H9 (cell line): ENCODE results near the gene CDH4. TPM values are rescaled to one million over a fixed set of nuclear protein-coding genes. Genes with fewer than 3 reads are reported as not detected.

ENCODE experiments used
- DNase-seq: peaks from one replicate; pipeline ENCODE4 v3.0.0-alpha.2; 2017
- H2AFZ ChIP-seq: one replicate; pipeline ENCODE4 v1.6.1; 2013; ENCODE audit warnings: mild to moderate bottlenecking, low read length, control low read depth, moderate library complexity
- H2AK5ac ChIP-seq: 2 replicates; pipeline ENCODE4 v1.6.1; 2013; ENCODE audit warnings: low read length, control low read depth, mixed read lengths; ENCODE audit not compliant: insufficient read length
- H2BK120ac ChIP-seq: one replicate; pipeline ENCODE4 v1.6.1; 2013; ENCODE audit warnings: low read depth, mild to moderate bottlenecking, low read length, control low read depth, inconsistent platforms; ENCODE audit not compliant: poor library complexity, severe bottlenecking
- H2BK12ac ChIP-seq: 2 replicates; pipeline ENCODE4 v1.6.1; 2013; ENCODE audit warnings: low read length, control low read depth, mixed read lengths, low read depth; ENCODE audit not compliant: insufficient read length
- H2BK15ac ChIP-seq: 2 replicates; pipeline ENCODE4 v1.6.1; 2013; ENCODE audit warnings: low read depth, low read length, control low read depth
- H2BK20ac ChIP-seq: one replicate; pipeline ENCODE4 v1.6.1; 2013; ENCODE audit warnings: low read depth, mild to moderate bottlenecking, low read length, control low read depth, inconsistent platforms; ENCODE audit not compliant: poor library complexity, severe bottlenecking
- H2BK5ac ChIP-seq: 2 replicates; pipeline ENCODE4 v1.6.1; 2013; ENCODE audit warnings: low read length, control low read depth, mixed read lengths; ENCODE audit not compliant: insufficient read length
- H3K14ac ChIP-seq: 2 replicates; pipeline ENCODE4 v1.6.1; 2013; ENCODE audit warnings: low read length, control low read depth; ENCODE audit not compliant: insufficient read depth
- H3K18ac ChIP-seq: 2 replicates; pipeline ENCODE4 v1.6.1; 2013; ENCODE audit warnings: low read depth, mild to moderate bottlenecking, mixed read lengths, low read length, control low read depth; ENCODE audit not compliant: insufficient read length
- H3K23ac ChIP-seq: 2 replicates; pipeline ENCODE4 v1.6.1; 2013; ENCODE audit warnings: low read length, control low read depth, mixed read lengths, low read depth; ENCODE audit not compliant: insufficient read length
- H3K23me2 ChIP-seq: 2 replicates; pipeline ENCODE4 v1.6.1; 2013; ENCODE audit warnings: low read depth, mild to moderate bottlenecking, mixed read lengths, low read length, control low read depth; ENCODE audit not compliant: insufficient read length, poor library complexity, severe bottlenecking
- H3K27ac ChIP-seq: 2 replicates; pipeline ENCODE4 v1.5.1; 2013; ENCODE audit warnings: low read length, control low read depth, mixed read lengths, low read depth; ENCODE audit not compliant: insufficient read length
- H3K27me3 ChIP-seq: 2 replicates; pipeline ENCODE4 v1.6.1; 2013; ENCODE audit warnings: low read length, control low read depth, inconsistent platforms; ENCODE audit not compliant: insufficient read depth
- H3K4ac ChIP-seq: 2 replicates; pipeline ENCODE4 v1.6.1; 2013; ENCODE audit warnings: low read depth, mild to moderate bottlenecking, control low read depth, inconsistent platforms, low read length, moderate library complexity
- H3K4me1 ChIP-seq: 2 replicates; pipeline ENCODE4 v1.6.1; 2013; ENCODE audit warnings: low read length, control low read depth, inconsistent platforms; ENCODE audit not compliant: insufficient read depth
- H3K4me2 ChIP-seq: 2 replicates; pipeline ENCODE4 v1.6.1; 2013; ENCODE audit warnings: low read length, control low read depth, mixed read lengths; ENCODE audit not compliant: insufficient read length, insufficient read depth
- H3K56ac ChIP-seq: 2 replicates; pipeline ENCODE4 v1.6.1; 2013; ENCODE audit warnings: low read depth, mild to moderate bottlenecking, mixed read lengths, low read length, control low read depth; ENCODE audit not compliant: insufficient read length
- H3K79me1 ChIP-seq: 2 replicates; pipeline ENCODE4 v1.6.1; 2013; ENCODE audit warnings: low read depth, mild to moderate bottlenecking, moderate library complexity, low read length, control low read depth, inconsistent platforms; ENCODE audit not compliant: insufficient read depth, poor library complexity, severe bottlenecking
- H3K79me2 ChIP-seq: 2 replicates; pipeline ENCODE4 v1.6.1; 2013; ENCODE audit warnings: low read length, control low read depth, inconsistent platforms; ENCODE audit not compliant: insufficient read depth
- H3K9ac ChIP-seq: 2 replicates; pipeline ENCODE4 v1.6.1; 2013; ENCODE audit warnings: low read length, control low read depth, mixed read lengths; ENCODE audit not compliant: insufficient read length; ENCODE audit errors: extremely low read depth
- H3K9me3 ChIP-seq: one replicate; pipeline ENCODE4 v1.6.1; 2013; ENCODE audit warnings: low read depth, low read length, inconsistent platforms; ENCODE audit not compliant: control insufficient read depth
- H3T11ph ChIP-seq: one replicate; pipeline ENCODE4 v1.6.1; 2013; ENCODE audit warnings: mild to moderate bottlenecking, low read length, control low read depth, inconsistent platforms
- H4K20me1 ChIP-seq: one replicate; pipeline ENCODE4 v1.6.1; 2013; ENCODE audit not compliant: control insufficient read depth, insufficient read length, insufficient read depth
- H4K5ac ChIP-seq: 2 replicates; pipeline ENCODE4 v1.6.1; 2013; ENCODE audit warnings: low read depth, mild to moderate bottlenecking, mixed read lengths, low read length, control low read depth; ENCODE audit not compliant: insufficient read length
- H4K8ac ChIP-seq: replicated peaks from 2 replicates; pipeline ENCODE4 v1.6.1; 2013; ENCODE audit warnings: low read length, control low read depth, mixed read lengths, low read depth; ENCODE audit not compliant: insufficient read length
- H4K91ac ChIP-seq: 2 replicates; pipeline ENCODE4 v1.6.1; 2013; ENCODE audit warnings: low read depth, mild to moderate bottlenecking, moderate library complexity, mixed read lengths, low read length, control low read depth; ENCODE audit not compliant: insufficient read length
- H3K27ac Mint-ChIP-seq, 3 experiments: 2 replicates in 2 of 3; 3 replicates in 1 of 3; pipeline ENCODE4 v1.8.0; 2020 to 2021; ENCODE audit warnings: mixed read lengths in 3 of 3, mild to moderate bottlenecking in 1 of 3, moderate library complexity in 1 of 3
- H3K27me3 Mint-ChIP-seq: 2 replicates; pipeline ENCODE4 v1.8.0; 2021; ENCODE audit warnings: low read depth, mild to moderate bottlenecking, moderate library complexity, mixed read lengths
- H3K36me3 Mint-ChIP-seq, 3 experiments: 2 replicates in 2 of 3; 3 replicates in 1 of 3; pipeline ENCODE4 v1.8.0; 2020 to 2021; ENCODE audit warnings: low read depth in 3 of 3, mixed read lengths in 3 of 3; ENCODE audit not compliant: insufficient read depth in 1 of 3
- H3K4me1 Mint-ChIP-seq, 2 experiments: 2 replicates each; pipeline ENCODE4 v1.8.0; 2020; ENCODE audit warnings: mixed read lengths in 2 of 2
- H3K4me3 Mint-ChIP-seq, 2 experiments: 2 replicates in 1 of 2; 3 replicates in 1 of 2; pipeline ENCODE4 v1.8.0; 2020 to 2021; ENCODE audit warnings: mild to moderate bottlenecking in 2 of 2, mixed read lengths in 2 of 2, moderate library complexity in 1 of 2
- H3K9me3 Mint-ChIP-seq, 2 experiments: 2 replicates in 1 of 2; 3 replicates in 1 of 2; pipeline ENCODE4 v1.8.0; 2020; ENCODE audit warnings: mild to moderate bottlenecking in 2 of 2, mixed read lengths in 2 of 2, moderate library complexity in 1 of 2
- CTCF ChIP-seq: fragments of 200-600 bp; sonication (generic); conservative IDR thresholded peaks from 3 replicates; pipeline ENCODE4 v1.8.0; 2021; ENCODE audit warnings: antibody characterized with exemption, mild to moderate bottlenecking
- WGBS: extraction: QIAGEN DNeasy Blood & Tissue Kit; methylation state at CpG from one replicate; pipeline ENCODE4 v1.1.7; 2013; ENCODE audit warnings: missing lambda C conversion rate, low lambda C conversion rate, mixed read lengths; ENCODE audit not compliant: insufficient read length; ENCODE audit errors: extremely low coverage; 5-methylcytosine and 5-hydroxymethylcytosine counted together
- total RNA-seq: library from RNA; stranded (reverse); gene quantifications from 2 replicates; pipeline ENCODE4 v1.2.1, GENCODE V29; 2021

CDH4 gene
- total RNA-seq, 1 experiment from 2014 or later: 3.0 TPM

- Histone ChIP-seq H2AK5ac (peak overlapping the region; percentile 44), H3K4me1 (peaks cover 32% of the 10 kb centered on the region; the same call in 1 of the 2 replicates), H3K14ac (peak overlapping the region; percentile 80), H3K23me2 (no peaks in the 10 kb centered on the region), H2BK12ac (peak overlapping the region; percentile 41), H2BK120ac (peak overlapping the region; percentile 89), H4K5ac (peak overlapping the region; percentile 97), H3K79me2 (no peaks in the 10 kb centered on the region), H3K4me2 (peak overlapping the region; percentile 29), H4K91ac (peak overlapping the region; percentile 32), H3K9ac (peak overlapping the region; percentile 43), H2AFZ (no peak overlapping the region), H3T11ph (peak overlapping the region; percentile 22), H3K56ac (peak overlapping the region; percentile 55), H3K18ac (peak overlapping the region; percentile 98), H4K8ac (no peak overlapping the region), H3K27ac (peak overlapping the region; percentile 99), H3K27me3 (no peaks in the 10 kb centered on the region), H2BK20ac (no peak overlapping the region), H2BK15ac (no peak overlapping the region), H2BK5ac (peak overlapping the region; percentile 58), H3K9me3 (no peaks in the 10 kb centered on the region), H4K20me1 (no peaks in the 10 kb centered on the region), H3K23ac (no peak overlapping the region), H3K4ac (no peak overlapping the region; the same call in 1 of the 2 replicates), H3K79me1 (no peaks in the 10 kb centered on the region)
- H3K27me3 Mint-ChIP-seq: peaks cover 5% of the 10 kb centered on the region
- WGBS: no CpG with 5 or more reads among the region's 8 CpGs
- no peaks in the 10 kb centered on the region; a peak in 1 of 7 replicates for H3K36me3 Mint-ChIP-seq
- H3K4me1 Mint-ChIP-seq: peaks cover 77 to 78% of the 10 kb centered on the region in 2 experiments
- peak overlapping the region; percentile 36 to 52 for H3K4me3 Mint-ChIP-seq
- DNase-seq: peak; percentile 96
- peak; percentile 17; the same call in 2 of the 3 replicates for TF ChIP-seq CTCF
- peak overlapping the region; percentile 99 to 100 (median 100) for H3K27ac Mint-ChIP-seq
- no peaks in the 10 kb centered on the region; a peak in 1 of 5 replicates for H3K9me3 Mint-ChIP-seq
Measured at GRCh38 chr20:61436667-61437279, 184.7 kb downstream of the CDH4 start.
